CD14-positive monocyte (primary cell): ENCODE data around the gene MYO5C. TPM values are rescaled to one million over a fixed set of nuclear protein-coding genes. Genes with fewer than 3 reads are reported as not detected.

Source experiments
- DNase-seq, 3 donors: peaks; one replicate each; pipeline ENCODE4 v3.0.0-alpha.2; 2011 to 2022
- H2AFZ ChIP-seq: 2 replicates; pipeline ENCODE4 v1.6.0; 2012; ENCODE audit warnings: mild to moderate bottlenecking, low read depth, low read length, inconsistent platforms; ENCODE audit not compliant: insufficient read depth, poor library complexity, severe bottlenecking
- H3K27ac ChIP-seq, 2 donors: 1 replicate in 1 of 2; 2 replicates in 1 of 2; pipeline ENCODE4 v1.5.1; 2012 to 2013; ENCODE audit warnings: low read length in 2 of 2, control low read depth in 1 of 2, inconsistent platforms in 1 of 2, low read depth in 1 of 2, mild to moderate bottlenecking in 1 of 2
- H3K27me3 ChIP-seq, 2 donors: one replicate each; pipeline versions ENCODE4 v1.6.0 to v1.6.1; 2011 to 2013; ENCODE audit warnings: low read length in 2 of 2; ENCODE audit not compliant: control insufficient read depth in 2 of 2, insufficient read depth in 2 of 2
- H3K36me3 ChIP-seq, 2 donors: replicated peaks in 1 of 2; 1 replicate in 1 of 2; 2 replicates in 1 of 2; pipeline versions ENCODE4 v1.5.1 to v1.6.1; 2012 to 2013; ENCODE audit warnings: low read length in 2 of 2, control low read depth in 1 of 2, inconsistent platforms in 1 of 2, mild to moderate bottlenecking in 1 of 2; ENCODE audit not compliant: insufficient read depth in 2 of 2, control insufficient read depth in 1 of 2
- H3K4me1 ChIP-seq, 2 donors: 1 replicate in 1 of 2; 2 replicates in 1 of 2; pipeline versions ENCODE4 v1.5.1 to v1.6.1; 2012 to 2013; ENCODE audit warnings: low read length in 2 of 2, control low read depth in 1 of 2, inconsistent platforms in 1 of 2, mild to moderate bottlenecking in 1 of 2, moderate library complexity in 1 of 2; ENCODE audit not compliant: insufficient read depth in 2 of 2, control insufficient read depth in 1 of 2
- H3K4me2 ChIP-seq: replicated peaks from 2 replicates; pipeline ENCODE3; 2012; ENCODE audit warnings: low read length, moderate library complexity, mild to moderate bottlenecking; ENCODE audit not compliant: poor library complexity, severe bottlenecking; ENCODE audit errors: extremely low read depth
- H3K4me3 ChIP-seq, 3 experiments: fragments of 200-600 bp in 1 of 3; sonication (generic) in 1 of 3; replicated peaks in 1 of 3; 1 replicate in 2 of 3; 2 replicates in 1 of 3; pipeline ENCODE4 v1.5.1; 2011 to 2013; ENCODE audit warnings: low read length in 3 of 3, mild to moderate bottlenecking in 3 of 3, control low read depth in 2 of 3, low read depth in 2 of 3, inconsistent platforms in 1 of 3, moderate library complexity in 1 of 3
- H3K79me2 ChIP-seq: 2 replicates; pipeline ENCODE4 v1.6.0; 2012; ENCODE audit warnings: mild to moderate bottlenecking, control low read depth, inconsistent platforms, low read length, moderate library complexity; ENCODE audit not compliant: insufficient read depth
- H3K9ac ChIP-seq: 2 replicates; pipeline ENCODE4 v1.6.0; 2017; ENCODE audit warnings: low read length, mild to moderate bottlenecking; ENCODE audit not compliant: insufficient read depth, poor library complexity, severe bottlenecking
- H3K9me3 ChIP-seq, 2 donors: replicated peaks in 1 of 2; 1 replicate in 1 of 2; 2 replicates in 1 of 2; pipeline versions ENCODE4 v1.5.1 to v1.6.1; 2012 to 2013; ENCODE audit warnings: low read length in 2 of 2, control low read depth in 1 of 2; ENCODE audit not compliant: control insufficient read depth in 1 of 2, insufficient read depth in 1 of 2
- H4K20me1 ChIP-seq: 2 replicates; pipeline ENCODE4 v1.6.0; 2012; ENCODE audit warnings: mild to moderate bottlenecking, low read length, control low read depth, moderate library complexity; ENCODE audit not compliant: insufficient read depth
- H3K27ac Mint-ChIP-seq, 7 donors: one replicate each; pipeline ENCODE4 v1.8.0; 2020; ENCODE audit warnings: mild to moderate bottlenecking in 7 of 7, mixed read lengths in 7 of 7, moderate library complexity in 6 of 7, inconsistent platforms in 2 of 7
- H3K27me3 Mint-ChIP-seq, 3 donors: one replicate each; pipeline ENCODE4 v1.8.0; 2021 to 2022; ENCODE audit warnings: low read depth in 3 of 3, mild to moderate bottlenecking in 3 of 3, mixed read lengths in 3 of 3, moderate library complexity in 3 of 3, inconsistent platforms in 1 of 3
- H3K36me3 Mint-ChIP-seq, 2 donors: one replicate each; pipeline ENCODE4 v1.8.0; 2020; ENCODE audit warnings: mixed read lengths in 2 of 2, inconsistent platforms in 1 of 2, mild to moderate bottlenecking in 1 of 2
- H3K4me1 Mint-ChIP-seq: one replicate; pipeline ENCODE4 v1.8.0; 2020; ENCODE audit warnings: mild to moderate bottlenecking, mixed read lengths
- H3K4me3 Mint-ChIP-seq, 2 donors: one replicate each; pipeline ENCODE4 v1.8.0; 2020; ENCODE audit warnings: mild to moderate bottlenecking in 2 of 2, mixed read lengths in 2 of 2, moderate library complexity in 1 of 2
- H3K9me3 Mint-ChIP-seq, 7 donors: one replicate each; pipeline ENCODE4 v1.8.0; 2020 to 2022; ENCODE audit warnings: mixed read lengths in 7 of 7, mild to moderate bottlenecking in 6 of 7, moderate library complexity in 6 of 7, inconsistent platforms in 2 of 7
- WGBS: methylation state at CpG from one replicate; pipeline ENCODE4 v1.1.5; 2013; ENCODE audit warnings: missing lambda C conversion rate; ENCODE audit not compliant: insufficient coverage; 5-methylcytosine and 5-hydroxymethylcytosine counted together
- intact Hi-C, 2 donors: fragments of 100-400 bp; cut with micrococcal nuclease; formaldehyde crosslinking; loops; one replicate each; pipeline versions ENCODE4 v1.15.0 to v1.15.1; 2023
- polyA plus RNA-seq, 3 donors: library from polyadenylated mRNA; depleted of rRNA in 1 of 3; unstranded in 2 of 3; stranded (reverse) in 1 of 3; fragments of 300-500 nt in 2 of 3; fragments of >200 nt in 1 of 3; fragmentation: Illumina TruSeq in 2 of 3; gene quantifications; 1 replicate in 2 of 3; 2 replicates in 1 of 3; pipeline ENCODE4 v1.2.3, GENCODE V29; 2012 to 2021
- TF ChIP-seq, protein P1 (sequence below): fragments of 200-600 bp; IDR thresholded peaks from one replicate; pipeline ENCODE4 v1.8.0; 2022; ENCODE audit warnings: antibody characterized with exemption, mild to moderate bottlenecking

Gene MYO5C
- polyA plus RNA-seq, 3 donors: 0.20 TPM; not detected in 2

DNA sequence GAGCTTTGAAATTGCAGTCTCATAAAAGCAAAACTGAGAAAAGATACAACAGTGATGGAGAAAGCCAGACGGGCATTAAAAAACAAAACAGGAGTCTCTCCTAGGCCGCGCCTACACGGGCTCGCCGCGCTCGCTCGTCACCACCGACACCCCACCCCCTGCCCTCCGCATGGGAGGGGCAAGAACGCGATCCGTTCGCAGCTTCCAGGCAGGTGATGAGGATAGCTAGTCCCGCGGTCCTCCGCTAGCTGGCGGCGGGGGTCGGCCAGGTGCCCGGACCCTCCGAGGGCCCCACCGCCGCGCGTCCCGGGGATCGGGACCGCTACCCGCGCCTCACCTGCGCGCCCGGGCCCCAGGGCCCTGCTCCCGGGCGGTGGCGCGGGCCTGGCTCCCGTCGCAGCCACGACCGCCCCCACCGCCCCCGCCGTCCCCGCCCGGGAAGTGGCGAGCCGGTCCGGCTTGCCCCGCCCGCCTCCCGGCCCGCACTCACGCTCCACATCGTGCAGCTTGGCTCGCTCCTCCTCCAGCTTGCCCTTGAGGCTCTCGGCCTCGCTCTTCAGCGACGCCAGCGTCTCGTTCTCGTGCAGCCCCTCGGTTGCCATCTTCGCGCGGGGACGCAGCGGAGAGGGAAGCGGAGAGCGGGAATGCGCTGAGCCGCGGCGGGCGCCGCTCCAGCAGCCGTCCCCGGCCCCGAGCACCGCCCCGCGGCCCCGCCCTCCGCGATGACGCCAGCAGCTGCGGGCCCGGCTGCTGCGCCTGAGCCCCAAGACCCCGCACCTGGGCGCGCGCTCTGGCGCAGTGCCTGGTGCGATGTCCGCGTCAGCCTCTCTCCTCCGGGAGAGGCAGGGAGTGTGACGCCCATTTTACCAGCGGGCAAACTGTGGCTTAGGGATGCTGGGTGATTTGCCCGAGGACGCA is 116.1 kb downstream of the MYO5C start:
- Mint-ChIP-seq H3K4me1 (peaks cover 16% of the 10 kb centered on the region), H3K9me3 (peaks cover 0 to 6% (median 3%) of the 10 kb centered on the region in 7 donors), H3K36me3 (peaks cover 0 to 5% of the 10 kb centered on the region in 2 donors), H3K4me3 (peak overlapping the region; percentile 93 to 99), H3K27me3 (peaks cover 27 to 37% (median 30%) of the 10 kb centered on the region in 3 donors), H3K27ac (peak overlapping the region; percentile 3 to 87 (median 82))
- Histone ChIP-seq H3K4me2 (peak overlapping the region; percentile 87), H2AFZ (peak overlapping the region; percentile 98), H3K36me3 (no peaks in the 10 kb centered on the region), H3K27me3 (peaks cover 9 to 21% of the 10 kb centered on the region in 2 donors), H3K9me3 (peaks cover 0 to 4% of the 10 kb centered on the region in 2 donors), H3K4me3 (peak overlapping the region; percentile 55 to 86 (median 63)), H3K79me2 (peaks cover 3% of the 10 kb centered on the region), H3K9ac (peak overlapping the region; percentile 66), H4K20me1 (no peaks in the 10 kb centered on the region), H3K27ac (peak overlapping the region in 1 of 2 donors; percentile 56), H3K4me1 (peaks cover 12 to 21% of the 10 kb centered on the region in 2 donors)
- DNase-seq: peak; percentile 50 to 63 (median 54)
- intact Hi-C loops: no loop called here
- WGBS: under 1% methylated on average over 104 of the region's 105 CpGs
- TF ChIP-seq, protein P1, sequence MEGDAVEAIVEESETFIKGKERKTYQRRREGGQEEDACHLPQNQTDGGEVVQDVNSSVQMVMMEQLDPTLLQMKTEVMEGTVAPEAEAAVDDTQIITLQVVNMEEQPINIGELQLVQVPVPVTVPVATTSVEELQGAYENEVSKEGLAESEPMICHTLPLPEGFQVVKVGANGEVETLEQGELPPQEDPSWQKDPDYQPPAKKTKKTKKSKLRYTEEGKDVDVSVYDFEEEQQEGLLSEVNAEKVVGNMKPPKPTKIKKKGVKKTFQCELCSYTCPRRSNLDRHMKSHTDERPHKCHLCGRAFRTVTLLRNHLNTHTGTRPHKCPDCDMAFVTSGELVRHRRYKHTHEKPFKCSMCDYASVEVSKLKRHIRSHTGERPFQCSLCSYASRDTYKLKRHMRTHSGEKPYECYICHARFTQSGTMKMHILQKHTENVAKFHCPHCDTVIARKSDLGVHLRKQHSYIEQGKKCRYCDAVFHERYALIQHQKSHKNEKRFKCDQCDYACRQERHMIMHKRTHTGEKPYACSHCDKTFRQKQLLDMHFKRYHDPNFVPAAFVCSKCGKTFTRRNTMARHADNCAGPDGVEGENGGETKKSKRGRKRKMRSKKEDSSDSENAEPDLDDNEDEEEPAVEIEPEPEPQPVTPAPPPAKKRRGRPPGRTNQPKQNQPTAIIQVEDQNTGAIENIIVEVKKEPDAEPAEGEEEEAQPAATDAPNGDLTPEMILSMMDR: no peak

DNA sequence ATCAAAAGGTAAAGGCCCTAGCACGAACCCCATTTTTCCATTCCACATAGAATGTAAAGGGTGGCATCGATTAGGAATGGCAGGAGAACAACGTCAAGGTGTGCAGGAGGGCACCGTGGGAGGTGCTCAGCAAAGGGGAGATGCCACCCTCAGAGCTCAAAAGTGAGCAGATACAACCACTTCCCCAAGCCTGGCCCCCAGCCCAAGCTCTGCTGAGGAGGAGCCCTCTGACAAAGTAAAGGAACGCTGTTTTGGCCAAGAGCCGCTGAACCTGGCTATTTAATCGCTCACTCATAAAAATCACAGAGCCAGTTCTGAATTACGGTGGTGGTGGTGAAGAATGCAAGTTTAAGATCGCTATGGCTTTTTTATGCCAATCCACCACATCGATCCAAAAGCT is 116.8 kb downstream of the MYO5C start:
- H3K4me2 ChIP-seq: peak overlapping the region; percentile 87
- Mint-ChIP-seq H3K9me3 (peaks cover 0 to 5% (median 3%) of the 10 kb centered on the region in 7 donors), H3K27me3 (peaks cover 27 to 37% (median 30%) of the 10 kb centered on the region in 3 donors), H3K4me1 (peaks cover 16% of the 10 kb centered on the region), H3K4me3 (peak overlapping the region; percentile 87 to 99), H3K27ac (peak overlapping the region; percentile 3 to 87 (median 82)), H3K36me3 (peaks cover 0 to 5% of the 10 kb centered on the region in 2 donors)
- H3K27ac ChIP-seq: peak overlapping the region in 1 of 2 donors; percentile 56
- peaks cover 0 to 3% of the 10 kb centered on the region in 2 donors for H3K9me3 ChIP-seq
- H3K79me2 ChIP-seq: peaks cover 3% of the 10 kb centered on the region
- H3K9ac ChIP-seq: peak overlapping the region; percentile 66
- WGBS: 60% methylated on average over 1 of the region's 10 CpGs
- H3K4me1 ChIP-seq: peaks cover 12 to 21% of the 10 kb centered on the region in 2 donors
- intact Hi-C loops: no loop called here
- H3K27me3 ChIP-seq: peaks cover 9 to 21% of the 10 kb centered on the region in 2 donors
- H2AFZ ChIP-seq: peak overlapping the region; percentile 98
- no peaks in the 10 kb centered on the region for H4K20me1 ChIP-seq
- H3K36me3 ChIP-seq: no peaks in the 10 kb centered on the region
- no peak for DNase-seq
- TF ChIP-seq, protein P1: no peak
- peak overlapping the region; percentile 55 to 86 (median 63) for H3K4me3 ChIP-seq
